NCI-H446 (cell line): Measurements from ENCODE around the gene NPC1.
"Not testable (repeated sequence)": the region's sequence is repeated elsewhere in the genome, so short reads cannot be mapped to it uniquely, and the experiment has no call there.

Experiments used
- DNase-seq, 2 experiments: peaks; one replicate each; lab custom pipeline; 2025; lab: John Stamatoyannopoulos, UW

Gene NPC1

GRCh38 chr18:23586249-23587196 lies at the start of gene NPC1:
Gene NPC1, minus strand, starts transcription at chr18:23586506. Its CDS starts 163 bp downstream, at chr18:23586343.
- DNase-seq, result peak; percentile 65 to 89

- DNase-seq, result no peak
These were observed 49.7 kb upstream of the NPC1 start for GRCh38 chr18:23636071-23636399.

DNA sequence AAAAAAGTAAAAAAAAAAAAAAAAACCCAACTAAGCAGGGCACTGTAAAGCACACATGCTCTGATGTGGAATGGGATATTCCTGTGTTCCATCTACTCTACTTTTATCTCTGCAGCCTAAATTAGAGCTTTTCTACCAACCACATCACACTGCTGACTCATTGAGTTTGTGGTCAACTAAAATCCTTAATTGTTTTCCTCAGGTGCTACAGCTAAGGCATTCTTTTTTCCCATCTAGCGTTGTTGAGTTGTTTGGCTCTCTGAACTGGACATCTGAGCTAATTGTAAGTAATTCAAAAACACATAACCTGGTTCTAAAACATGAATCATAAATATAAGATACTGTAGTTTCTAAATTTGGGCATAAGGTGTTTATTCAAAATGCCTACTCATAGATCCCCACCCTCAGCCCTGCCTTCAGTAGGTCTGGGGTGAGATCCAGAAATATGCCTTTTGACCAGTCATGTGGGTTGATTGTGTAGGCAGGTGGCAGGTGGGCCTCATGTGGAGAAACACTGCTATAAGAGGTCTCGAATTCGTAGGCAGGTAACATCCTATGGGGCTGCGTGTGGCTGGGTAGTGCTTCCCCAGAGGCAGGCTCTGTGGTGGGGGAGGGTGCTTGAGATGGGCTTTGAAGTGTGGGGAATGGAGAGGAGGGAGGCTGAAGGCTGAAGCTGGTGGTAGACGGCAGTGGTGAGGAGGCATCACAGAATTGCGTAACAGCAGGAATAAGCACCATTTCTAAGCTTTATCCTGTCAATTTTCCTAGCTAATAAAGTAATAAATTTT lies 49.2 kb upstream of the NPC1 start:
- no peak for DNase-seq

DNA sequence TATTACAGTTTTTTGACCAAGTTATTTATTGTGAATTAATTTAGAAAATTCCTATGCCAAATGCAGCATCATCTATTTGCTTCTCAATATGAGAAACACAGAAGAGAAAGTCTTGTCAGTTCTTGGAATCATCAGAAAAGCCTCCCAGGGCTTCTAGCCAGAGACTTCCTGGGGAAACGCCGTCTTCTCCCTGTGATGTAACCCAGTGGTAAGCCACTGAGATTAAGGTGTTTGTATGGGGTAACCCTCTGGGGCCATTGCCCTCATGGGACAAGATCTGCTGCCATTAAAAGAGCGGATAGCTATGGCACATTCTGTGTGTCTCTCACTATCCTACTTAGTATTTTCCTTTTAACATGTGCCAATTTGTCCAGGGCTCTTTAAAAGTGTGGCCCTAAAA lies 48.4 kb upstream of the NPC1 start:
- no peak for DNase-seq

DNA sequence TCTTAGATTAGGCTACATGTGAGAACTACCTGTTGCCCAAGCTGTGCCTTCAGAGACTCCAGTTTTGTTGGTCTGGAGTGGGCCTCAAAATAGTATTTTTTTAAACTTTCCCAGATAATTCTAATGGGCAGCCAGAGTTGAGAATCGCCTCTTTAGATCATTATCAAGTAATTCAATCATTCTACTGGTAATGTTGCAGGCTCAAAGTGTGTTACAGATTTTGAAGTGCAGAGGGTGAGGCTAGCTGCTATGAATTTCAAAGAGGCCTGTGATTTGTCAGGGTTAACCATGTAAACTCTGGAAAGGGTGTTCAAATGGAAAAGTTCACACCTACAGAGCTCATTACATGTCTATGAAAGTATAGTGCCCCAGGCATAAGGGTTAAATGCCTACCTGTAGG lies 46.3 kb upstream of the NPC1 start:
- no peak for DNase-seq

- DNase-seq, result no peak
These were observed 45.4 kb upstream of the NPC1 start for GRCh38 chr18:23631746-23632145.

- DNase-seq, result no peak
These were observed 45.0 kb upstream of the NPC1 start for GRCh38 chr18:23631312-23631711.

DNA sequence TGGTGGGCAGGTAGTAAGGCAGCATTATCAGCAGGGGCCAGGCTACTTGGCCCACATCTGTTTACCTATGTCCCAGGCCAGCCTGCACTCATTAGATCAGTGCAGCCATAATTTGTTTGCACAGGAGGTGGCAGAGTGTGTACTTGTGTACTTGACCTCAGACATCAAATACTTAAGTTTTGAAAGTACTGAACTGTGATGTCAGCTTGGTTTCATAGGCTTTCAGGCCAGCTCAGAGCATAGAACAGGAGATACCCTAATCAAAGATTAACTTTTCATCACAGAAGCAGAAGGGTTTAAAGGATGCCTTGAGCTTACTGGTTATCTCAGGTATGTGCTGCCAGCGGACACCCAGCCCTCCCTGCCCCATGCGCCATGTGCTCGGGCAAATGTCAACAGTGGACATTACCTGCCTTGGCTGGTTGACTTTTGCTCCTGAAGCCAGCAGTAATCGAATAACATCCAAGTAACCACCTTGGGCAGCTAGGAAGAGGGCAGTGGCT lies 43.2 kb upstream of the NPC1 start:
- DNase-seq, result no peak

GRCh38 chr18:23627970-23628369 lies 41.7 kb upstream of the NPC1 start:
- no peak for DNase-seq

GRCh38 chr18:23627321-23627720 lies 41.0 kb upstream of the NPC1 start:
- DNase-seq, result no peak

DNA sequence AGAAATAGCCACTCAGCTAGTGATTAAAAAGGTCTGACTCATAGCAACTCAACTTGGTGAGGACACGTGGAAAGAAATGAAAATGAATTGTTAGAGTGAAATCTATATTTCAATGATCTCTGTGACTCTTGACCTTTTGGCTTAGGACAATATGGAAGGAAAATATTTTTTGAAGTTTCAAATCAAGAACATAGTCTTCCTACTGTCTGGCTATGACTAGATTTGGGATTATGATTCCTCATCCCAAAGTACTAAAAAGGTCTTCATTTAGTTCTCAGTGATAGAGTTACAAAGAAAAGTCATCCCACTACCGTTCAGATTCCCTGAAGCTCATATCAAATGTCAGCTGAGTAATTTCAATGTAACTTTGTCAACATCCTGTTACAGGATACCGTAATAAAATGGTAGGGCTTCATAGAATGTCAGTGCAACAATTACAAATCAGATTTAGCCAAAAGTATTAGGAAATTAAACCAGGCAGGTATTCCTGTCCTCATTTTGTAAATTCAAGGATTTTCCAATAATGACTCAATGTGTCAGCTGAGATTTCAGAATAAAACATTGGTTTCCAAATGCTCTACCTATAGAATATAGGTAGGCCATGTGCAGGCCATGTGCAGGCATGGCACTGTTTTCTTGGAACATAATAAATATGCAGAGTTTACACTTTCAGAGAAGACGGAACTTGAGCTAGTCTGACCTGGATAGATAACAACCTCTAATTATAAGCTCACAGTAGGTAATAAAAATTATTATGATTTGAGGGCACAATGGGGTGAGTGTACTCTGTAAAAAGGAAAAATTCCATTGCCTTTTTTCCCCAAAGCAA lies 40.4 kb upstream of the NPC1 start:
- DNase-seq, result no peak

GRCh38 chr18:23623040-23623439 lies 36.7 kb upstream of the NPC1 start:
- no peak for DNase-seq

DNA sequence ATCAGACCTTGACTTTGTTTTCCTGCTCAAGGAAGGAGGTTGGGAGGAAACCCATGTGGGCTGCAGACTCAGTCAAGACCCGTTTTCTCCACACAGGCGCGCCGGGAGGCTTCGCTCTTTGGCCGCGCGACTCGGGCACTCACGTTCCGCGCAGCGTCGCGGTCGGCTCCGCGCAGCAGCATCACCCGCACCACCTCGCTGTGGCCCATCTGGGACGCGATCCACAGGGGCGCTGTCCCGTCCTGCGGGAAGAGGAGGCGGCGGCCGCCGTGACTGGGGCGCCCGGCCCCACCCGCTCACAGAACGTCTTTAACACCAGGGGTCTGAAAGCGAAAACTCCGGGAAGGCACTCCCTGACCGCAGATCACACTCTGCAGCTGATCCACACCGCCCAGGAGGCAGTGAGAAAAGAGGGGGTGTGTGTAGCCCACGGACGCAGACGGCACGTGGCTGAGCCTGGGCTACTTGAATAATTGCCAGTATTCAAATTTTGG lies 33.1 kb upstream of the NPC1 start:
- no peak for DNase-seq

GRCh38 chr18:23618862-23619387 lies 32.6 kb upstream of the NPC1 start:
- DNase-seq, result no peak

- DNase-seq, result no peak
These were observed 31.2 kb upstream of the NPC1 start for GRCh38 chr18:23617412-23618014.

- no peak for DNase-seq
These were observed 30.0 kb upstream of the NPC1 start for GRCh38 chr18:23616258-23616657.

DNA sequence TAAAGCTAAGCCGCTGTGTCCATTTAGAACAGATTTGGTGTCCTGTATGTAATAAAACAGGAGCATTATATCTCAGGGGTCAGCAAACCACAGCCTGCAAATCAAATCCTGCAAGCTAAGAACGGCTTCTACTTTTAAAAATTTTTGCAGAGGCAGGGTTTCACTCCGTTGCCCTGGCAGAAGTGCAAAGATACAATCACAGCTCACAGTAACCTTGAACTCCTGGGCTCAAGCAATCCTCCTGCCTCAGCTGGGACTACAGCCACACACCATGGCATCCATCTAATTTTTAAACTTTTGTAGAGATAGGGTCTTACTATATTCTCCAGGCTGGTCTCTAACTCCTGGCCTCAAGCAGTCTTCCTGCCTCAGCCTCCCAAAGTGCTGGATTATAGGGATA lies 28.6 kb upstream of the NPC1 start:
- DNase-seq, result no peak

DNA sequence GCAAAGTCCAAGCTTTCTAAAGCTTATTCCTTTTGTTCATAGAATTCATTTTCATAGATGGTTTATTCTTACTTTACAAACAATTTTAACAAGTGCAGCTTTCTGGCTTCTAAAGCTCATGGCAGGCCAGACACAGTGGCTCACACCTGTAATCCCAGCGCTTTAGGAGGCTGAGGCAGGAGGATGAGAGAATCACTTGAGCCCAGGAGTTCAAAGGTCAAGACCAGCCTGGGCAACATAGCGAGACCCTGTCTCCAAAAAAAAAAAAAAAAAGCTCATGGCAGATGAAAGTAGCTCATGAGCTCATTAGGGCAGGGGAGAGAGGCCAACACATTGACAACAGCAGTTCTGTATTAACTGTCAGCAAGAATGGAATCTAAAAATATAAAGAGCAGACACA lies 28.1 kb upstream of the NPC1 start:
- DNase-seq, result no peak

DNA sequence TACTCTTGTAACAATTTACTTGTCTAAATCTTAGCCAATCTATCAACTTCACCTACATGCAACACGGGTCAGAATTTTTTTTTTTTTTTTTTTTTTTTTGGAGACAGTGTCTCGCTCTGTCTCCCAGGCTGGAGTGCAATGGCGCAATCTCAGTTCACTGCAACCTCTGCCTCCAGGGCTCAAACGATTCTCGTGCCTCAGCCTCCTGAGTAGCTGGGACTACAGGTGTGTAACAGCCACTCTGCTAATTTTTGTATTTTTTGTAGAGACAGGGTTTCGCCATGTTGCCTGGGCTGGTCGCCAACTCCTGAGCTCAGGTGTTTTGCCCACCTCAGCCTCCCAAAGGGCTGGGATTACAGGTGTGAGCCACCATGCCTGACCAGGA lies 26.8 kb upstream of the NPC1 start:
- not testable (repeated sequence) for DNase-seq

GRCh38 chr18:23612434-23613090 lies 26.3 kb upstream of the NPC1 start:
- no peak for DNase-seq
